Colonic mucosa (tissue), 4 donors: ENCODE measurements around the gene GALNT18. TPM values are rescaled to one million over a fixed set of nuclear protein-coding genes. Genes with fewer than 3 reads are reported as not detected.

Experiments
- DNase-seq: peaks from one replicate; pipeline ENCODE4 v3.0.0-alpha.2; 2020
- H3K27ac ChIP-seq: fragments of 200-600 bp; one replicate; pipeline ENCODE4 v1.8.0; 2021
- H3K27me3 ChIP-seq: fragments of 200-600 bp; one replicate; pipeline ENCODE4 v1.8.0; 2021
- H3K36me3 ChIP-seq: fragments of 200-600 bp; one replicate; pipeline ENCODE4 v1.8.0; 2021
- H3K4me1 ChIP-seq: fragments of 200-600 bp; one replicate; pipeline ENCODE4 v1.8.0; 2021; ENCODE audit warnings: mild to moderate bottlenecking
- H3K4me3 ChIP-seq: fragments of 200-600 bp; one replicate; pipeline ENCODE4 v1.8.0; 2021
- H3K9ac ChIP-seq, 2 donors: one replicate each; pipeline ENCODE4 v1.7.0; 2013; ENCODE audit warnings: control low read depth in 2 of 2, low read depth in 2 of 2, low read length in 2 of 2
- H3K9me3 ChIP-seq: fragments of 200-600 bp; one replicate; pipeline ENCODE4 v1.8.0; 2021
- intact Hi-C: fragments of 100-400 bp; cut with DNase I; formaldehyde crosslinking; loops from one replicate; pipeline ENCODE4 v1.14.1; 2022
- total RNA-seq, 2 donors: library from RNA; stranded (reverse); fragmentation: NEBNext Ultra II Directional in 1 of 2; extraction: Animal tissue kit (Norgen Biotek cat#: 25700) in 1 of 2; gene quantifications; one replicate each; pipeline ENCODE4 v1.2.1, GENCODE V29; 2021
- TF ChIP-seq, protein P1 (sequence below): fragments of 200-600 bp; IDR thresholded peaks from one replicate; pipeline ENCODE4 v1.8.0; 2022; ENCODE audit warnings: antibody characterized with exemption, mild to moderate bottlenecking
- donor health status: healthy.
- donor health status: DM: no; HTN: no; CAD: no.
- donor health status: DM: no; HTN: no; CAD: no.

GALNT18 gene
- total RNA-seq, 2 donors from 2014 or later = 3.6 to 8.3 TPM

DNA sequence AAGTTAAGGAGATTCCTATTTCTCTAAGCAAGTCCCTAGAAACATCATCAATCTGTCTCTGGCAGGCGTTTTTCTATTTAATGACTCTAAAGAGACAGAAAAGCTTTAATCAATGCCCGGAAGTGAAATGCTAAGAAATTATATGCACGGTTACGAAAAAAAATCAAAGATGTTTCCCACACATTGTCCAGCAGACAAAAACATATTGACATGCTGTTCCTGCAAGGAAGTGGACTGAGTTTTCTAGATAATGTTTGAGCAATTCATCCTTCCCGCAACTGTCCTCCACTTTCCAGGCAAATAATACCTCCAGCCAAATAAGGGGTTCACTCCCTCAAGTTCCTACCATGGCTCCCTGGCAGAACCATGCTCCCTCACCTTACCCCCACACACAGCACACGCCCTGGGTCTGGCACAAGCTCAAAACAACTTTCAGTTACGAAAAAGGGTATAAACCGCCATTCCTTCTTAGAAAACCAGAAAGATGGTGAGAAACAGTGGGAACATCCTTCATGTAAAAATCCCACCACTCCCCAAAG lies 29.6 kb downstream of the GALNT18 start:
- no peaks in the 10 kb centered on the region for H3K36me3 ChIP-seq
- no peaks in the 10 kb centered on the region for H3K9me3 ChIP-seq
- no peak overlapping the region for H3K9ac ChIP-seq
- no peak for DNase-seq
- intact Hi-C loops = no loop called here
- TF ChIP-seq, protein P1, sequence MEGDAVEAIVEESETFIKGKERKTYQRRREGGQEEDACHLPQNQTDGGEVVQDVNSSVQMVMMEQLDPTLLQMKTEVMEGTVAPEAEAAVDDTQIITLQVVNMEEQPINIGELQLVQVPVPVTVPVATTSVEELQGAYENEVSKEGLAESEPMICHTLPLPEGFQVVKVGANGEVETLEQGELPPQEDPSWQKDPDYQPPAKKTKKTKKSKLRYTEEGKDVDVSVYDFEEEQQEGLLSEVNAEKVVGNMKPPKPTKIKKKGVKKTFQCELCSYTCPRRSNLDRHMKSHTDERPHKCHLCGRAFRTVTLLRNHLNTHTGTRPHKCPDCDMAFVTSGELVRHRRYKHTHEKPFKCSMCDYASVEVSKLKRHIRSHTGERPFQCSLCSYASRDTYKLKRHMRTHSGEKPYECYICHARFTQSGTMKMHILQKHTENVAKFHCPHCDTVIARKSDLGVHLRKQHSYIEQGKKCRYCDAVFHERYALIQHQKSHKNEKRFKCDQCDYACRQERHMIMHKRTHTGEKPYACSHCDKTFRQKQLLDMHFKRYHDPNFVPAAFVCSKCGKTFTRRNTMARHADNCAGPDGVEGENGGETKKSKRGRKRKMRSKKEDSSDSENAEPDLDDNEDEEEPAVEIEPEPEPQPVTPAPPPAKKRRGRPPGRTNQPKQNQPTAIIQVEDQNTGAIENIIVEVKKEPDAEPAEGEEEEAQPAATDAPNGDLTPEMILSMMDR = no peak
- no peak overlapping the region for H3K27ac ChIP-seq
- H3K4me3 ChIP-seq = no peak overlapping the region
- H3K27me3 ChIP-seq = no peaks in the 10 kb centered on the region
- H3K4me1 ChIP-seq = no peaks in the 10 kb centered on the region

DNA sequence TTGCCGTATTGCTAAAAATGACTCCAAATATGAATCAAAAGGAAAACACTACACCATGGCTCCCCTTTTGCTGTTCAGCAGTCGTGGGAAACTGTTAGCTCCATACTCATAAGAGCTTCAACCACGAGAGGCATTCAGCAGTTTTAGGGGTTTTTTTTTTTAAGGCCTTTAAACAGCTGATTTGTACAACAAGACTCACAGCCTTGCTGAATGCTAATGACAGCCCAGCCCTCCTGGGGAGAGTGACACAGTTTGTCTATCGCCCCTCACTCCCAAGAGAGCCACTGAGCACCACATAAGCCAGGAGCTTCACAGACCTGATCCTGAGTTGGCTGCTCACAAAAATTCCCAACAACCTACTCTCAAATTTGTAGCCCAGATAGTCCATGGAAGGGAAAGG lies 32.4 kb downstream of the GALNT18 start:
- Histone ChIP-seq H3K4me3 (no peak overlapping the region), H3K9me3 (no peaks in the 10 kb centered on the region), H3K9ac (no peak overlapping the region), H3K27ac (no peak overlapping the region), H3K4me1 (no peaks in the 10 kb centered on the region), H3K36me3 (no peaks in the 10 kb centered on the region), H3K27me3 (no peaks in the 10 kb centered on the region)
- TF ChIP-seq, protein P1 = no peak
- intact Hi-C loops = no loop called here
- no peak for DNase-seq

DNA sequence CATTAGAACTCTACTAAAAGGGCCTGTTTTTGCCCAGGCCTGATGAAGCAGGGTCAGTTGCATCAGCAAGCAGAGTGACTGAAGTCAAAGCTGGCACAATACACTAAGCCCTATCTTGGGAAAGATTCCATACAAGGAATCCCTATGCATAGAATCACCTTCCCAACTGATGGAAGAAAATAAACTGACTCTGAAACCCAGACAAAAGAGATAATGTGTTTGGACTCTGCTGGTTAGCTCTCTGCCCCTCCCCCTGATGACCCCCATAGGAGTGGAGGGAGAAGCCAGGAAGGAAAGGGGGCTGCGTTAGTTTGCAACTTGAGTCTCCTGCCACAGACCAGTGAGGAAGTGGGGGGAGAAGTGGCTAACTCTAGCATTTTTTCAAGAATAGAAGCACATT lies 32.9 kb downstream of the GALNT18 start:
- TF ChIP-seq, protein P1 = no peak
- H3K4me3 ChIP-seq = no peak overlapping the region
- H3K9me3 ChIP-seq = no peaks in the 10 kb centered on the region
- DNase-seq = no peak
- H3K4me1 ChIP-seq = no peaks in the 10 kb centered on the region
- H3K9ac ChIP-seq = no peak overlapping the region
- H3K36me3 ChIP-seq = no peaks in the 10 kb centered on the region
- no peaks in the 10 kb centered on the region for H3K27me3 ChIP-seq
- no peak overlapping the region for H3K27ac ChIP-seq
- intact Hi-C loops = no loop called here

DNA sequence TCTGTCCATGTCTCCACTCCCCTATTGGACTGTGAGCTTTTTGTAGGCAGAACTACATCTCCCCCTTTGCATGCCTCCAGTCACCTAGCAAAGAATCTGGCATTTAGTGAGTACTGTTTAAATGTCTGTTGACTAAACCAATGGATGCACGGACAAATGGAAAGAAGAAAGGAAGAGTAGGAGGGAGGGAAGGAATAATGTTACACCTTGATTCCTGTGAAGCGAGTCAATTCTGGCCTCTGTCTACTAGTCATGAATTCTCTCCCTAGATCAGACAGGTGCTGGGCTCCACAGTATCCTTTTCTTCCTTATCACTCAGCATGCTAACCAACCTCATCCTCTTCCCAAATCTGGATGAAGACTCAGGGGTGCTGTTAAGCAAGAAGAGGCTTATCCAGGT lies 33.6 kb downstream of the GALNT18 start:
- H3K27me3 ChIP-seq = no peaks in the 10 kb centered on the region
- H3K9me3 ChIP-seq = no peaks in the 10 kb centered on the region
- H3K36me3 ChIP-seq = no peaks in the 10 kb centered on the region
- no peak for DNase-seq
- TF ChIP-seq, protein P1 = no peak
- H3K27ac ChIP-seq = no peak overlapping the region
- no peak overlapping the region for H3K4me3 ChIP-seq
- intact Hi-C loops = no loop called here
- no peak overlapping the region for H3K9ac ChIP-seq
- no peaks in the 10 kb centered on the region for H3K4me1 ChIP-seq

DNA sequence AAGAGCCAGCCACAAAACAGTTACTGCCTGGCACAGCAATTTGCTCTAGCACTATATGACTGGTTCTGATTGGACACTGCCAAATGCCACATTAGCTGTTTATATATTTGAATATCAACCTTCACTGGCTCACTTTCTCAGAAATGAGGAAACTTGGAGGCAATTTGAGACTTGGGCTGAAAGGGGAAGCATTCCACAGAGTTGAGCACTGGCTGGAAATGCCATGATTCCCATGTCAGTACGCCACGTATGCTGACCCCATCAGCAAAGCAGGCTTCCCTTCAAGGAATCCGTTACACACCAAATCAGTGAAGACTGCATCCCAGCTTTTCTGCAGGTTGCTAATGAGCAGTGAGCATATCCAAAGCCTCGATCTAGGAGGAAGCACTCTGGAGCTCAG lies 34.7 kb downstream of the GALNT18 start:
- H3K4me1 ChIP-seq = no peaks in the 10 kb centered on the region
- intact Hi-C loops = no loop called here
- no peak overlapping the region for H3K4me3 ChIP-seq
- no peaks in the 10 kb centered on the region for H3K9me3 ChIP-seq
- DNase-seq = no peak
- H3K36me3 ChIP-seq = no peaks in the 10 kb centered on the region
- TF ChIP-seq, protein P1 = no peak
- no peak overlapping the region for H3K9ac ChIP-seq
- no peaks in the 10 kb centered on the region for H3K27me3 ChIP-seq
- no peak overlapping the region for H3K27ac ChIP-seq
